BLaER1 treated with 17β-estradiol and CSF1 and Interleukin-3, amounts not matched to agents 10 nM and 100 nM (cell line): Measurements from ENCODE around the gene CCDC85C.

ENCODE experiments used
- H3K27ac ChIP-seq, 11 experiments: shearing (Covaris generic); formaldehyde crosslinking; 2 replicates each; pipeline ENCODE4 v1.8.1; 2022
- H3K27me3 ChIP-seq, 11 experiments: shearing (Covaris generic); formaldehyde crosslinking; 2 replicates each; pipeline ENCODE4 v1.8.1; 2022
- H3K36me3 ChIP-seq, 11 experiments: shearing (Covaris generic); formaldehyde crosslinking; 2 replicates each; pipeline ENCODE4 v1.8.1; 2022
- H3K4me1 ChIP-seq, 10 experiments: shearing (Covaris generic); formaldehyde crosslinking; 2 replicates each; pipeline ENCODE4 v1.8.1; 2022
- H3K4me2 ChIP-seq, 11 experiments: shearing (Covaris generic); formaldehyde crosslinking; 2 replicates each; pipeline ENCODE4 v1.8.1; 2022
- H3K4me3 ChIP-seq, 10 experiments: shearing (Covaris generic); formaldehyde crosslinking; 2 replicates each; pipeline ENCODE4 v1.8.1; 2022
- H3K9ac ChIP-seq, 11 experiments: shearing (Covaris generic); formaldehyde crosslinking; 2 replicates each; pipeline ENCODE4 v1.8.1; 2022
- H3K9me3 ChIP-seq, 11 experiments: shearing (Covaris generic); formaldehyde crosslinking; replicated peaks in 1 of 11; 2 replicates each; pipeline ENCODE4 v1.8.1; 2022
- H4K20me1 ChIP-seq, 11 experiments: shearing (Covaris generic); formaldehyde crosslinking; 2 replicates each; pipeline ENCODE4 v1.8.1; 2022
- Cebpa-rat ChIP-seq, 11 experiments: shearing (Covaris generic); IDR thresholded peaks; 2 replicates each; pipeline ENCODE4 v1.8.1; 2022

The CCDC85C gene

GRCh38 chr14:99497894-99498293 is 106.1 kb downstream of the CCDC85C start:
- no peak overlapping the region for H3K4me2 ChIP-seq
- H3K4me1 ChIP-seq = no peaks in the 10 kb centered on the region
- no peak overlapping the region for H3K27ac ChIP-seq
- peaks cover 39 to 78% (median 59%) of the 10 kb centered on the region in 11 experiments; a peak in 21 of 22 replicates for H4K20me1 ChIP-seq
- H3K36me3 ChIP-seq = peaks cover 95 to 100% (median 99%) of the 10 kb centered on the region in 11 experiments
- H3K9me3 ChIP-seq = no peaks in the 10 kb centered on the region
- no peak overlapping the region for H3K9ac ChIP-seq
- no peak for TF ChIP-seq Cebpa-rat (IDR thresholded peaks at IDR 0.05)
- no peak overlapping the region for H3K4me3 ChIP-seq
- H3K27me3 ChIP-seq = no peaks in the 10 kb centered on the region

GRCh38 chr14:99497341-99497740 is 106.7 kb downstream of the CCDC85C start:
- Histone ChIP-seq H3K9me3 (no peaks in the 10 kb centered on the region), H3K27me3 (no peaks in the 10 kb centered on the region), H4K20me1 (peaks cover 45 to 83% (median 64%) of the 10 kb centered on the region in 11 experiments; a peak in 21 of 22 replicates), H3K9ac (no peak overlapping the region), H3K4me2 (no peak overlapping the region), H3K36me3 (peaks cover 95 to 100% (median 99%) of the 10 kb centered on the region in 11 experiments), H3K27ac (no peak overlapping the region), H3K4me1 (no peaks in the 10 kb centered on the region), H3K4me3 (no peak overlapping the region)
- TF ChIP-seq Cebpa-rat (IDR thresholded peaks at IDR 0.05) = no peak

- no peak for TF ChIP-seq Cebpa-rat (IDR thresholded peaks at IDR 0.05)
- Histone ChIP-seq H3K4me2 (peak overlapping the region in 1 of 11 experiments; percentile 96; a peak in 1 of 22 replicates), H3K4me1 (peaks cover 37 to 54% (median 42%) of the 10 kb centered on the region in 10 experiments), H3K9me3 (no peaks in the 10 kb centered on the region), H3K27me3 (no peaks in the 10 kb centered on the region), H3K36me3 (no peaks in the 10 kb centered on the region), H3K27ac (no peak overlapping the region), H3K9ac (no peak overlapping the region), H4K20me1 (peaks cover 80 to 93% (median 85%) of the 10 kb centered on the region in 11 experiments), H3K4me3 (no peak overlapping the region)
Observed at GRCh38 chr14:99484106-99484505, 119.9 kb downstream of the CCDC85C start.

- Histone ChIP-seq H3K4me2 (peak overlapping the region; percentile 83 to 99 (median 92)), H3K27ac (peak overlapping the region; percentile 81 to 94 (median 90)), H3K4me3 (peak overlapping the region; percentile 84 to 96 (median 92)), H3K4me1 (peaks cover 46 to 74% (median 57%) of the 10 kb centered on the region in 10 experiments), H3K9me3 (no peaks in the 10 kb centered on the region), H3K36me3 (peaks cover 0 to 8% (median 0%) of the 10 kb centered on the region in 11 experiments; a peak in 2 of 22 replicates), H3K9ac (peak overlapping the region; percentile 85 to 97 (median 93)), H3K27me3 (no peaks in the 10 kb centered on the region), H4K20me1 (peaks cover 75 to 93% (median 85%) of the 10 kb centered on the region in 11 experiments)
- no peak for TF ChIP-seq Cebpa-rat (IDR thresholded peaks at IDR 0.05)
Observed at GRCh38 chr14:99481745-99482099, 122.3 kb downstream of the CCDC85C start.

- TF ChIP-seq Cebpa-rat (IDR thresholded peaks at IDR 0.05) = peak in 9 of 11 experiments; percentile 60 to 88 (median 81); a peak in 16 of 22 replicates
- Histone ChIP-seq H3K4me1 (peaks cover 43 to 76% (median 57%) of the 10 kb centered on the region in 10 experiments), H3K9ac (peak within 1 kb of the TSS; percentile 92 to 98 (median 95)), H3K27ac (peak within 1 kb of the TSS; percentile 90 to 97 (median 94)), H3K4me2 (peak within 1 kb of the TSS; percentile 87 to 99 (median 96)), H3K27me3 (no peaks in the 10 kb centered on the region), H4K20me1 (peaks cover 72 to 93% (median 85%) of the 10 kb centered on the region in 11 experiments), H3K4me3 (peak within 1 kb of the TSS; percentile 89 to 98 (median 95)), H3K36me3 (peaks cover 0 to 8% (median 0%) of the 10 kb centered on the region in 11 experiments; a peak in 2 of 22 replicates), H3K9me3 (no peaks in the 10 kb centered on the region)
Observed at GRCh38 chr14:99480917-99481744, 122.9 kb downstream of the CCDC85C start, which contains the start of gene CCNK. CCNK (plus strand) TSS chr14:99481409; CDS start chr14:99492678, 11,269 bp downstream.

- Histone ChIP-seq H4K20me1 (peaks cover 72 to 93% (median 85%) of the 10 kb centered on the region in 11 experiments), H3K27ac (peak within 1 kb of the TSS; percentile 90 to 97 (median 94))
- no peak for TF ChIP-seq Cebpa-rat (IDR thresholded peaks at IDR 0.05)
Observed at GRCh38 chr14:99479906-99480869, 123.8 kb downstream of the CCDC85C start, which contains the start of gene SETD3. SETD3 (minus strand) TSS chr14:99480859; CDS start chr14:99465805, 15,054 bp downstream.

GRCh38 chr14:99479160-99479905 is 124.7 kb downstream of the CCDC85C start:
- Histone ChIP-seq H3K9ac (peak overlapping the region; percentile 92 to 98 (median 95)), H3K27ac (peak overlapping the region; percentile 86 to 97 (median 94)), H3K4me1 (peaks cover 43 to 71% (median 54%) of the 10 kb centered on the region in 10 experiments), H4K20me1 (peaks cover 72 to 92% (median 85%) of the 10 kb centered on the region in 11 experiments), H3K9me3 (no peaks in the 10 kb centered on the region), H3K4me3 (peak overlapping the region; percentile 89 to 98 (median 95)), H3K4me2 (peak overlapping the region; percentile 80 to 98 (median 91)), H3K27me3 (no peaks in the 10 kb centered on the region), H3K36me3 (peaks cover 0 to 8% (median 0%) of the 10 kb centered on the region in 11 experiments; a peak in 2 of 22 replicates)
- no peak for TF ChIP-seq Cebpa-rat (IDR thresholded peaks at IDR 0.05)

More at GRCh38 chr14:99479906-99480869, 123.8 kb downstream of the CCDC85C start, which contains the start of gene SETD3:
- Histone ChIP-seq H3K27me3 (no peaks in the 10 kb centered on the region), H3K9ac (peak within 1 kb of the TSS; percentile 92 to 98 (median 95)), H3K9me3 (no peaks in the 10 kb centered on the region), H3K36me3 (peaks cover 0 to 8% (median 0%) of the 10 kb centered on the region in 11 experiments; a peak in 2 of 22 replicates), H3K4me3 (peak within 1 kb of the TSS; percentile 89 to 98 (median 95)), H3K4me2 (peak within 1 kb of the TSS; percentile 87 to 99 (median 96)), H3K4me1 (peaks cover 43 to 76% (median 55%) of the 10 kb centered on the region in 10 experiments)
